Ramos (cell line): ENCODE data around the gene CYTH3.

Experiments
- in situ Hi-C: fragments of 300-500 bp; cut with MboI; formaldehyde crosslinking; loops from one replicate; pipeline ENCODE4 v1.14.3; 2022; ENCODE audit warnings: low sequenced_read_pairs; ENCODE audit not compliant: unreplicated experiment

The CYTH3 gene

GRCh38 chr7:6170571-6171531 lies 101.6 kb downstream of the CYTH3 start:
- in situ Hi-C loops: no loop called here

- in situ Hi-C loops: no loop called here
These were observed 102.5 kb downstream of the CYTH3 start for GRCh38 chr7:6169805-6170520.

- in situ Hi-C loops: no loop called here
These were observed 104.0 kb downstream of the CYTH3 start for GRCh38 chr7:6168477-6168868.

- in situ Hi-C loops: no loop called here
These were observed 104.6 kb downstream of the CYTH3 start for GRCh38 chr7:6167587-6168476.

- in situ Hi-C loops: no loop called here
These were observed 105.3 kb downstream of the CYTH3 start for GRCh38 chr7:6167004-6167551.

GRCh38 chr7:6166443-6166891 lies 106.0 kb downstream of the CYTH3 start:
- in situ Hi-C loops: no loop called here

- in situ Hi-C loops: no loop called here
These were observed 106.7 kb downstream of the CYTH3 start for GRCh38 chr7:6165521-6166320.

GRCh38 chr7:6165075-6165474 lies 107.3 kb downstream of the CYTH3 start:
- in situ Hi-C loops: no loop called here

- in situ Hi-C loops: no loop called here
These were observed 107.9 kb downstream of the CYTH3 start for GRCh38 chr7:6164491-6164890.

GRCh38 chr7:6164010-6164409 lies 108.4 kb downstream of the CYTH3 start:
- in situ Hi-C loops: no loop called here

- in situ Hi-C loops: no loop called here
These were observed 109.0 kb downstream of the CYTH3 start for GRCh38 chr7:6163402-6163801.

GRCh38 chr7:6162650-6163366 lies 109.6 kb downstream of the CYTH3 start:
- in situ Hi-C loops: no loop called here

- in situ Hi-C loops: no loop called here
These were observed 110.1 kb downstream of the CYTH3 start for GRCh38 chr7:6162331-6162620.

GRCh38 chr7:6161463-6162330 lies 110.7 kb downstream of the CYTH3 start:
- in situ Hi-C loops: no loop called here

- in situ Hi-C loops: no loop called here
These were observed 112.2 kb downstream of the CYTH3 start for GRCh38 chr7:6160191-6160623.

- in situ Hi-C loops: no loop called here
These were observed 112.8 kb downstream of the CYTH3 start for GRCh38 chr7:6159524-6160031.

- in situ Hi-C loops: no loop called here
These were observed 113.3 kb downstream of the CYTH3 start for GRCh38 chr7:6159097-6159483.
